Astrocyte of the cerebellum (primary cell): ENCODE measurements around the gene SLC51A.

Experiments
- DNase-seq: peaks from one replicate; pipeline ENCODE4 v3.0.0-alpha.2; 2011; ENCODE audit warnings: low read depth
- H3K4me3 ChIP-seq: 2 replicates; pipeline ENCODE4 v1.5.1; 2011; ENCODE audit warnings: mild to moderate bottlenecking, low read depth, low read length, moderate library complexity
- CTCF ChIP-seq: IDR thresholded peaks from 2 replicates; pipeline ENCODE4 v1.5.1; 2012; ENCODE audit warnings: low read length, low read depth, moderate library complexity, mild to moderate bottlenecking; ENCODE audit errors: missing control alignments
- in situ Hi-C: cut with HindIII; loops from 2 replicates; pipeline ENCODE4 v1.10.0; 2017; ENCODE audit warnings: low sequenced_read_pairs

The SLC51A gene

GRCh38 chr3:196192524-196193051 is 23.7 kb upstream of the SLC51A start:
- no peak for DNase-seq
- in situ Hi-C loops: no loop called here
- no peak for TF ChIP-seq CTCF
- H3K4me3 ChIP-seq: no peak overlapping the region

GRCh38 chr3:196193133-196193735 is 23.1 kb upstream of the SLC51A start:
- no peak for DNase-seq
- in situ Hi-C loops: no loop called here
- TF ChIP-seq CTCF: no peak
- H3K4me3 ChIP-seq: no peak overlapping the region

GRCh38 chr3:196193736-196194541 is 22.4 kb upstream of the SLC51A start:
- no peak overlapping the region for H3K4me3 ChIP-seq
- no peak for DNase-seq
- TF ChIP-seq CTCF: no peak
- in situ Hi-C loops: no loop called here

- in situ Hi-C loops: no loop called here
- H3K4me3 ChIP-seq: no peak overlapping the region
- no peak for DNase-seq
Observed at GRCh38 chr3:196194542-196194915, 21.8 kb upstream of the SLC51A start.

GRCh38 chr3:196195664-196196265 is 20.6 kb upstream of the SLC51A start:
- no peak for TF ChIP-seq CTCF
- H3K4me3 ChIP-seq: no peak overlapping the region
- no peak for DNase-seq
- in situ Hi-C loops: no loop called here

More at GRCh38 chr3:196194542-196194915, 21.8 kb upstream of the SLC51A start:
- no peak for TF ChIP-seq CTCF

GRCh38 chr3:196197524-196197923 is 18.8 kb upstream of the SLC51A start:
- no peak for DNase-seq
- no peak for TF ChIP-seq CTCF
- H3K4me3 ChIP-seq: no peak overlapping the region
- in situ Hi-C loops: no loop called here
